Stimulated activated naive CD8-positive, alpha-beta T cell treated with anti-CD3 and anti-CD28 coated beads, Interleukin-15, amount 100 ng/mL, for 72 hours (primary cell): ENCODE data around the gene EML2.
A peak's percentile ranks its signal among the peaks of the same experiment; 100 is the strongest.

Source experiments
- ATAC-seq: fragments of 150-1000 bp; cut with Tn5 transposase; 2 replicates; pipeline ENCODE4 v1.10.0; 2021; ENCODE audit warnings: mild to moderate bottlenecking, moderate library complexity
- DNase-seq, 2 donors: peaks; one replicate each; pipeline ENCODE4 v3.0.0; 2021 to 2022
- H3K27ac Mint-ChIP-seq, 2 donors: one replicate each; pipeline ENCODE4 v1.8.0; 2022; ENCODE audit warnings: mild to moderate bottlenecking in 2 of 2, mixed read lengths in 2 of 2, moderate library complexity in 2 of 2
- H3K27me3 Mint-ChIP-seq: one replicate; pipeline ENCODE4 v1.8.0; 2022; ENCODE audit warnings: mixed read lengths
- H3K4me1 Mint-ChIP-seq: one replicate; pipeline ENCODE4 v1.8.0; 2022; ENCODE audit warnings: mild to moderate bottlenecking, mixed read lengths
- H3K4me3 Mint-ChIP-seq, 2 donors: one replicate each; pipeline ENCODE4 v1.8.0; 2022; ENCODE audit warnings: mild to moderate bottlenecking in 2 of 2, mixed read lengths in 2 of 2, moderate library complexity in 1 of 2
- H3K9me3 Mint-ChIP-seq, 2 donors: one replicate each; pipeline ENCODE4 v1.8.0; 2022; ENCODE audit warnings: mixed read lengths in 2 of 2

EML2 gene

GRCh38 chr19:45660636-45661035, 21.4 kb upstream of the EML2 start:
- Mint-ChIP-seq H3K9me3 (no peaks in the 10 kb centered on the region), H3K4me3 (no peak overlapping the region), H3K27ac (no peak overlapping the region), H3K4me1 (no peaks in the 10 kb centered on the region), H3K27me3 (peaks cover 9% of the 10 kb centered on the region)
- ATAC-seq = no peak
- DNase-seq = no peak

- peaks cover 9% of the 10 kb centered on the region for H3K27me3 Mint-ChIP-seq
- ATAC-seq = no peak
Observed at GRCh38 chr19:45659096-45659729, 20.0 kb upstream of the EML2 start.

GRCh38 chr19:45657520-45658167, 18.4 kb upstream of the EML2 start:
- DNase-seq (no peak), ATAC-seq (no peak)
- Mint-ChIP-seq H3K9me3 (no peaks in the 10 kb centered on the region), H3K27me3 (peaks cover 16% of the 10 kb centered on the region), H3K27ac (no peak overlapping the region), H3K4me3 (no peak overlapping the region), H3K4me1 (no peaks in the 10 kb centered on the region)

More at GRCh38 chr19:45659096-45659729, 20.0 kb upstream of the EML2 start:
- DNase-seq = no peak
- H3K4me1 Mint-ChIP-seq = no peaks in the 10 kb centered on the region
- no peaks in the 10 kb centered on the region for H3K9me3 Mint-ChIP-seq
- no peak overlapping the region for H3K4me3 Mint-ChIP-seq
- H3K27ac Mint-ChIP-seq = no peak overlapping the region

GRCh38 chr19:45655073-45655472, 15.9 kb upstream of the EML2 start:
- DNase-seq = no peak
- no peak for ATAC-seq
- Mint-ChIP-seq H3K27ac (no peak overlapping the region), H3K4me3 (no peak overlapping the region), H3K27me3 (peaks cover 16% of the 10 kb centered on the region), H3K9me3 (no peaks in the 10 kb centered on the region), H3K4me1 (no peaks in the 10 kb centered on the region)

- Mint-ChIP-seq H3K9me3 (no peaks in the 10 kb centered on the region), H3K27ac (no peak overlapping the region), H3K4me1 (no peaks in the 10 kb centered on the region), H3K27me3 (peaks cover 6% of the 10 kb centered on the region), H3K4me3 (no peak overlapping the region)
- DNase-seq = no peak
- ATAC-seq = no peak
Observed at GRCh38 chr19:45653634-45654033, 14.4 kb upstream of the EML2 start.

GRCh38 chr19:45650722-45651121, 11.5 kb upstream of the EML2 start:
- H3K4me3 Mint-ChIP-seq = no peak overlapping the region
- H3K9me3 Mint-ChIP-seq = no peaks in the 10 kb centered on the region
- H3K27ac Mint-ChIP-seq = no peak overlapping the region
- peaks cover 9% of the 10 kb centered on the region for H3K4me1 Mint-ChIP-seq
- peaks cover 6% of the 10 kb centered on the region for H3K27me3 Mint-ChIP-seq
- DNase-seq = no peak
- no peak for ATAC-seq

- peak overlapping the region; percentile 89 to 93 for H3K27ac Mint-ChIP-seq
- ATAC-seq (no peak), DNase-seq (no peak)
- peaks cover 10% of the 10 kb centered on the region for H3K27me3 Mint-ChIP-seq
- peak overlapping the region; percentile 81 to 85 for H3K4me3 Mint-ChIP-seq
- H3K4me1 Mint-ChIP-seq = peaks cover 42% of the 10 kb centered on the region
- no peaks in the 10 kb centered on the region for H3K9me3 Mint-ChIP-seq
Observed at GRCh38 chr19:45646345-45646698, 7.1 kb upstream of the EML2 start.

- Mint-ChIP-seq H3K9me3 (no peaks in the 10 kb centered on the region), H3K27me3 (peaks cover 10% of the 10 kb centered on the region), H3K4me3 (peak overlapping the region; percentile 81 to 85)
Observed at GRCh38 chr19:45645631-45646344, 6.6 kb upstream of the EML2 start.

GRCh38 chr19:45645068-45645630, 6.0 kb upstream of the EML2 start:
- Mint-ChIP-seq H3K27me3 (peaks cover 10% of the 10 kb centered on the region), H3K4me1 (peaks cover 54% of the 10 kb centered on the region), H3K4me3 (peak overlapping the region; percentile 81 to 85), H3K9me3 (no peaks in the 10 kb centered on the region), H3K27ac (peak overlapping the region; percentile 89 to 93)
- DNase-seq (no peak), ATAC-seq (no peak)

More at GRCh38 chr19:45645631-45646344, 6.6 kb upstream of the EML2 start:
- H3K4me1 Mint-ChIP-seq = peaks cover 48% of the 10 kb centered on the region
- ATAC-seq (peak; percentile 51), DNase-seq (peak; percentile 89 to 94)
- H3K27ac Mint-ChIP-seq = peak overlapping the region; percentile 89 to 93

GRCh38 chr19:45643927-45644771, 5.0 kb upstream of the EML2 start:
- Mint-ChIP-seq H3K4me3 (peak overlapping the region; percentile 83 to 86), H3K27ac (no peak overlapping the region), H3K9me3 (no peaks in the 10 kb centered on the region), H3K4me1 (peaks cover 61% of the 10 kb centered on the region), H3K27me3 (peaks cover 10% of the 10 kb centered on the region)
- no peak for DNase-seq
- no peak for ATAC-seq

GRCh38 chr19:45643024-45643926, 4.1 kb upstream of the EML2 start:
- no peaks in the 10 kb centered on the region for H3K9me3 Mint-ChIP-seq
- H3K27me3 Mint-ChIP-seq = peaks cover 10% of the 10 kb centered on the region
- DNase-seq (peak; percentile 96 to 97), ATAC-seq (peak; percentile 45)
- H3K4me1 Mint-ChIP-seq = peaks cover 70% of the 10 kb centered on the region
- H3K27ac Mint-ChIP-seq = peak overlapping the region; percentile 93 to 97
- H3K4me3 Mint-ChIP-seq = peak overlapping the region; percentile 83 to 86

GRCh38 chr19:45641274-45642105, 2.3 kb upstream of the EML2 start:
- H3K27ac Mint-ChIP-seq = peak overlapping the region; percentile 96 to 97
- H3K27me3 Mint-ChIP-seq = peaks cover 10% of the 10 kb centered on the region
- peak; percentile 60 for ATAC-seq
- H3K4me3 Mint-ChIP-seq = peak overlapping the region; percentile 82 to 87
- peak; percentile 91 to 97 for DNase-seq
- H3K9me3 Mint-ChIP-seq = no peaks in the 10 kb centered on the region
- peaks cover 73% of the 10 kb centered on the region for H3K4me1 Mint-ChIP-seq

GRCh38 chr19:45640849-45641273, 1.7 kb upstream of the EML2 start:
- H3K4me3 Mint-ChIP-seq = peak overlapping the region; percentile 82 to 87
- DNase-seq (no peak), ATAC-seq (no peak)
- peak overlapping the region; percentile 96 to 97 for H3K27ac Mint-ChIP-seq
- peaks cover 67% of the 10 kb centered on the region for H3K4me1 Mint-ChIP-seq
- H3K27me3 Mint-ChIP-seq = peaks cover 10% of the 10 kb centered on the region
- no peaks in the 10 kb centered on the region for H3K9me3 Mint-ChIP-seq
